ELF-1 (cell line): Measurements from ENCODE around the gene SHISA4.
"Not testable (repeated sequence)": the region's sequence is repeated elsewhere in the genome, so short reads cannot be mapped to it uniquely, and the experiment has no call there.

ENCODE experiments used
- DNase-seq: peaks from one replicate; pipeline ENCODE4 v3.0.0-alpha.2; 2016; ENCODE audit warnings: low read depth, low spot score

Gene SHISA4, protein sequence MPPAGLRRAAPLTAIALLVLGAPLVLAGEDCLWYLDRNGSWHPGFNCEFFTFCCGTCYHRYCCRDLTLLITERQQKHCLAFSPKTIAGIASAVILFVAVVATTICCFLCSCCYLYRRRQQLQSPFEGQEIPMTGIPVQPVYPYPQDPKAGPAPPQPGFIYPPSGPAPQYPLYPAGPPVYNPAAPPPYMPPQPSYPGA

GRCh38 chr1:201888282-201889089 lies at the start of gene SHISA4:
SHISA4 (plus strand) TSS chr1:201888898; CDS start chr1:201888995, 97 bp downstream.
- no peak for DNase-seq

GRCh38 chr1:201839089-201839488 lies 49.6 kb upstream of the SHISA4 start:
- not testable (repeated sequence) for DNase-seq

- DNase-seq = no peak
Measured at GRCh38 chr1:201840055-201840454, 48.6 kb upstream of the SHISA4 start.

DNA sequence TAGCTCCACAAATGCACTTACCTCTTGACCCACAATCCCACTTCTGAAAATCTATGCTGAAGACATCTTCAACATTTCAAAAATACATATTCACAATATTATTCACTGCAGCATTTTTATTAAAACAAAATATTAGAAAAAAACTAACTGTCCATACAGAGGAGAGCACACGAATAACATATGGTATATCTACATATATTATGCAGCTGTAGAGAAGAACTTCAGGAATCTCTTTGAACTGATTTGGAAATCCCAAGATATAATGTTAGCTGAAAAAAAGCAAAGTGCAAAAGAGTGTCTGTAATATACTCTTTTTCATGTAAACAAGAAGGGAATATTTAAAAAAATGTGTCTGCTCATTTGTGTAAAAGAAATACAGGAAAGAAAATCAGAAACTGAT lies 48.2 kb upstream of the SHISA4 start:
- no peak for DNase-seq

DNA sequence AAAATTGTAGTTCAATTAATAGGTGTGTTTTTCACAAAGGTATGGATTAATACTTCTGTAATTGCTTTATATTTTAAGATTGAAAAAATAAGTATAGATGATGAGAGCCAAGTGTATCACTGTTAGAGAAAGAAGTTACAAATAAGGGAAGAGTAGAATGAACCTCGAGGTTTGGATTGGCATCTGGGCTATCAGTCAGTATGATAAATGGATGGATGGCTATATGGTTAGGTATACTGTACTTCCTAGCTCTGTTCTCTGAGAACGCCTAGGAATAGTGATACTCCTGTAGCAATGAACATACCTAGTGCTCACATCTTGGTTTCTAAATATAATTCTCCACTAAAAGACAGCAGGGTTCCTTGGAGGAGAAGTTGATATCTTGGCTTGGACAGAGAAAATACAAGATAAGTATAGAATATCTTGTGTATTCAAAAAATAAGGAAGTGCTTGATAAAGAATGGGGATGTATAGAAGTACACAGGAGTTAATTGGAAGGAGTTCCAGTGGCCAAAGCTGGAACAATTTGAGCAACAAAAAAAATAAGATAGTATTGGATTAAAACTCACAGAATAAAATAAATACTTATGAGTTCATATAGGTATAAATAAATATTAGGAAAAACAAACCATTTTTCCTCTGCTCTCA lies 47.3 kb upstream of the SHISA4 start:
- DNase-seq = no peak

DNA sequence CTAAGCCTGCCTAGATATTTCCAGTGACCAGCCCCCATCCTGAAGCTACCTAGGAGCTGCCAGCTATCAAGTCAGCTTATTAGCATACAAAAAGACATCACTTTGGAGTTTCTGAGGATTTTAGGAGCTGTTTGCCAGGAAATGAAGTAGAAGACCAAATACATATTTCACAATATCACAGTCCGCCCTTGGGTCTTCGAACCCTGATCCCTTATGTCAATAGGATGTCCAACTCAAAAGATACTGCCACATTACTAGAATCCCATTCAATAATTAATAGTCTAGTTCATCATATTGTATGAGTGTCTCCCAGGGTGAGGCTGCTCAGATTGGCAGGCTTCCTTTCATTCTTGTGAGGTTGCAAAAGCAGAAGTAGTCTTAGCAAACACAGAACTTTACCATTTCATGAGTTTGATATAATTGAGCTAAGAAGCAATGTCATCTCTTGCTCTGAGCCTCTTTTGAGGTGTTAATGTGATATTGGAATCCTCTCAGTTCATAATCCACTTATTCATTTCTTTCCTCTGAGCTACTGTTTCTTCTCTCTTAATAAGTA lies 46.1 kb upstream of the SHISA4 start:
- no peak for DNase-seq

GRCh38 chr1:201845331-201846083 lies 43.2 kb upstream of the SHISA4 start:
- no peak for DNase-seq

GRCh38 chr1:201847150-201847549 lies 41.5 kb upstream of the SHISA4 start:
- DNase-seq = no peak

DNA sequence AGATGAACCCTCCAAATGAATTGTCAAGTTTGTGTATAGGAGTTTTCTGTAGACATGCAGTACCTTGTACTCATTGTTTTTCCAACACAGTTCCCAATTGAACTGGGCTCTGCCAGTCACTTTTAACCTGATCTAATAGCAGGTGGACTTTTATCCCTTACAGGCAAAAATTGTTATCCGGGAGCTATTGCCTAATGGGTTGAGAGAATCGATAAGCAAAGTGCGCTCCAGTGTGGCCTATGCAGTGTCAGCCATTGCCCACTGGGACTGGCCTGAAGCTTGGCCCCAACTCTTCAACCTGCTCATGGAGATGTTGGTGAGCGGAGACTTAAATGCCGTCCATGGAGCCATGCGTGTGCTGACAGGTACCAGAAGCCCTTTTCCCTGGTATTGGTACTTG lies 40.5 kb upstream of the SHISA4 start:
- no peak for DNase-seq

DNA sequence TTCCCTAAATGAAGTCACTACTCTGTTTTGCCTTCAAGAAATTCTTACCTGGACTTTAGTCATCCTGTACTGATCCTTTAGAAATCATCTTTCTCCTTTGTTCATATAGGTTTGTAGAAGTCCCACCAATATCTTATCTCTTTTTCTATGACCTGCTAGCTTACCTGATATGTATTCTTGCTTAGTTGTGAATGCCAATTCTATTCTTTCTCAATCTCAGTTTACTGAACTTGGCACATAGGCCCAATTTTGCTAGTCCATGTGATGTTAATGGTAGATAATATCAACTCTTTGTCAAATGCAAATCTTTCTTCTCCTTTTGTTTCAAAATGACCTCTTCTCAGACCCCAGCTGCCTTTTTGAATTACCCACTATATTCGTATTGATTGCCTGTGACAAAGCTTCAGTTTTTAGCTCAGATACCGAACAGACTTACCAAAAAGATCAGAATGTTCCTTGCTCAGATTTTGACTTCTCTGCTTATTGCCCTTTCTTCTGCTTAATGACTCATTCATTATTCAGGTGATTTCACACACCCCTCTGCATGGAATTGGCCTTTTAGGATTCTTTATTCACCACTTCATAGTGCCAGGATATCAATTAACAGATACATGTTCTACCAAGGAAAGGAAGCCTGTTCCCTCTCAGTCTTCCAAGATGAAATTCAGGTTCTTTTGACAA lies 39.2 kb upstream of the SHISA4 start:
- no peak for DNase-seq

DNA sequence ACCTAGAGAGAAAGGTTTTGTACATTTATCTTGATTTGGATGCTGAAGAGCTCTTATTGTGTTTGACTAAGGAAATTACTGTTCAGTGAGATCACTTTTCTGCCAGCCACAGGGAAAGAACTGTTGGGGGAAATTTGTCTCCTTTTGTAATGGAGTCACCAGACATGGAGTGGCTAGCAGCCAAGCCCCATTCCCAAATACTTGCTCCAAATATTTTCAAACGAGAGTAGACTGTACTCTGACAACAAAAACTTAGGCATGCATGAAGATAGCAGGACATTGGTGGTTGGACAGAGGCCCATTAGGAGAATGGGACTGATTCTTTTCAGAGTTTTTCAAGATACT lies 38.7 kb upstream of the SHISA4 start:
- no peak for DNase-seq

GRCh38 chr1:201851949-201852348 lies 36.7 kb upstream of the SHISA4 start:
- no peak for DNase-seq

DNA sequence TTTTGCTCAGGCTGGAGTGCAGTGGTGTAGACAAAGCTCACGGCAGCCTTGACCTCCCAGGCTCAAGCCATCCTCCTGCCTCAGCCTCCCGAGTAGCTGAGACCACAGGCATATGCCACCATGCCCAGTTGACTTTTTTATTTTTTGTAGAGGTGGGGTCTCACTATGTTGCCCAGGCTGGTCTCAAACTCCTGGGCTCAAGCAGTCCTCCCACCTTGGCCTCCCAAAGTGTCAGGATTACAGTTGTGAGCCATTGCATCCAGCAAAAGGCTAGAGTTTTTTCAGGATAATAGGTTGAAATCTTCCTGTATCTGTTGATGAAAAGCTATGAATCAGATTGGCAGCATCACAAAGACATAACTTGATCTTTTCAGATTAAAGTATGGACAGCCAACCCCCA lies 32.0 kb upstream of the SHISA4 start:
- not testable (repeated sequence) for DNase-seq

DNA sequence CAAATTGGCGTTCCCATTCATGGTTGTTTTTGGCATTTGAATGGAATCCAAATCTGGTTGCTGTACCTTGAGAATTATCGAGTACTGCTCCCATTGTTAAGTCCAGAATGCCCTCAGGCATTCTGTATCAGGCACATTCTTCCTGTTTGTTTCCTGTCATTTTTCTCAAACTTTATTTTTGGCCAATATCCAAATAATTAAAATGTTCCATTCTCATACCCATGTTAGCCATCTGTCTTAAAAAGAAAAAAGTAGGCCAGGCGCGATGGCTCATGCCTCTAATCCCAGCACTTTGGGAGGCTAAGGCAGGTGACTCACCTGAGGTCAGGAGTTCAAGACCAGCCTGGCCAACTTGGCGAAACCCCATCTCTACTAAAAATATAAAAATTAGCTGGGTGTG lies 29.3 kb upstream of the SHISA4 start:
- no peak for DNase-seq

GRCh38 chr1:201861448-201861847 lies 27.2 kb upstream of the SHISA4 start:
- DNase-seq = no peak

GRCh38 chr1:201870397-201870796 lies 18.3 kb upstream of the SHISA4 start:
- no peak for DNase-seq

DNA sequence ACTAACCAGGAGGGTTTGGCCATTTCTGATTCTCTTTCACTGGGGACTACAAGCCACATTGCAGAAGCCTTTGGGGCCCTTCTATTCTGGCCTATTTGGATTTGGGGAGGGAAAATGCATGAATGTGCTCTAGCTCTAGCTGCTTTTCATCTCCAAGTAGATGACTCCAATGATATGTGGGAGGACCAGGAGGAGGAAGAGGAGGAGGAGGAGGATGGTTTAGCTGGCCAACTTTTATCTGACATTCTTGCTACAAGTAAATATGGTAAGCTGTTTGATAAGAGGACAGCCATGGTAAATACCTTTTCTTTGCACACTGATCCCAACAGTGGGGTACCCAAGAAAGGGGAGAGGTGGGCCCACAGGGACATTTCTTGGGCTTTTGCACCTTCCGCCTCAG lies 14.0 kb upstream of the SHISA4 start:
- DNase-seq = no peak

- no peak for DNase-seq
Measured at GRCh38 chr1:201876148-201876818, 12.4 kb upstream of the SHISA4 start.

- DNase-seq = peak; percentile 44
Measured at GRCh38 chr1:201877877-201878401, 10.8 kb upstream of the SHISA4 start.

GRCh38 chr1:201880928-201881571 lies 7.6 kb upstream of the SHISA4 start:
- no peak for DNase-seq
